HG03045 (cell line): ENCODE data around the gene DIAPH3.

Experiments
- ATAC-seq: cut with Tn5 transposase; IDR thresholded peaks from one replicate; pipeline ENCODE4 v1.9.1; 2021; ENCODE audit warnings: mild to moderate bottlenecking, moderate library complexity; ENCODE audit not compliant: unreplicated experiment

The DIAPH3 gene

DNA sequence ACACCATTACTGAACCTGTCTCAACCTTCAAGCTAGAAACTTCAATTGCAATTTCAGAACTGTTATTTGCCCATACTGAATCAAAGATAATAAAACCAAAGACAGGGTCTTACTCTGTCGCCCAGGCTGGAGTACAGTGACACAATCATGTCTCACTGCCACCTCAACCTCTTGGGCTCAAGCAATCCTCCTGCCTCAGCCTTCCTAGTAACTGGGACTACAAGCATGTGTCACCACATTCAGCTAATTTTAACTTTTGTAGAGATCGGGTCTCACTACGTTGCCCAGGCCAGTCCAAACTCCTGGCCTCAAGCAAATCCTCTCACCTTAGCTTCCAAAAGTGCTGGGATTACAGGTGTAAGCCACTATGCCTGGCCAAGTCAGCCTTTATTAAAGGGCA, 143.4 kb downstream of the DIAPH3 start:
- ATAC-seq = no peak

DNA sequence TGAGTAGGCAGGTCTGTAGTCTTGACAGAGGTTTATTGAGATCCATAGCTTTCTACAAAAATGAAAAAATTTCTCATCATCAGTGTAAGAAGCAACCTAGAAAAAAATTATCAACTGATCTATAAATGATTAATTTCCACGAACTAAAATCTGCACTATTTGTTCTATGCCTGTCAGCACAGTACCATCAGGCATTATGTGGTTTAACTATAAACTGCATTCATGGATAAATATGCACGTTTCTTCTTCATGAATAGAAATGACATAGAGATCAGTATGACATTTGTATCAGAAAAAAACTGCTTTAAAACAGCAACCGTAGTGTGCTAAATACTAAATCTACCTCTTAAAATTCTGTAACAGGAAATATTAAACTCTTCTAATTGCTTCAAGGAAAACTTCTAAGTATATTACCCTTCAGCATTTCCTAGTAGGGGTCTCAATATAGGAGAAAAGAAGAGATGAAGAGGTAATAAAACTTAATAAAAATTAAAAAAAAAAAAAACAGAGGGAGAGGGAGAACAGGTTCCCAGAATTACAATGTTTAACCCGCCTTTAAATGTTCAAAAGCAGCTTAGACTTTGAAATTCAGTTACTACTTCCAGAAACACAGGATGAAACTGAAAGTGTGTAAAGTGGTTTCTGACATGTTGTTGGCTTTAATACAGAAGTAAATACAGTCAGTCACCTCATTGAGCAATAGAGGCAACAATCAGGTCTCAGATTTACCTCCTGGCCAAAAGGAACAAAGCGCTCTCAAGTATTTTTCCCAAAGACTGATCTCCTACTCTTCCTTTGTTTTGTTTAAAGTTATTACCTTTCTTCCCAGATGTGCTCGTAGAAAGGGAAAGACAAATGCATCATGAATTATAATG, 144.4 kb downstream of the DIAPH3 start:
- peak; percentile 80 for ATAC-seq

DNA sequence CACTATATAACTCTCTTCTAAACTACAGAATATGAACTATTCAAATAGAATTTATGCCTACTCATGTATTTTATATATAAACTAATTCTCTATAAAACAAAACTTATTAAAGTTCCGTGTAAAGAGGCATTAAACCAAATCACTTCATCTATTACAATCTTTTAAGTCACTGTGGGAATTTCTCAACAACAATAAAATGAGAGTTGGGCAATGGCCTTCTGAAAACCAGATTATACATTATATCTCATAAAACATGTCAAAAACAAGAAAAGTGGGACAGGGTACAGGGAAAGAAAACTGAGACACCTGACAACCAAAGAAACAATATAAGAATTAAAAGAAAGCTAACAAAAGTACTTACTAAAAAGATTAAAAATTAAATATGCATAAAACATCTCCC, 145.2 kb downstream of the DIAPH3 start:
- no peak for ATAC-seq

DNA sequence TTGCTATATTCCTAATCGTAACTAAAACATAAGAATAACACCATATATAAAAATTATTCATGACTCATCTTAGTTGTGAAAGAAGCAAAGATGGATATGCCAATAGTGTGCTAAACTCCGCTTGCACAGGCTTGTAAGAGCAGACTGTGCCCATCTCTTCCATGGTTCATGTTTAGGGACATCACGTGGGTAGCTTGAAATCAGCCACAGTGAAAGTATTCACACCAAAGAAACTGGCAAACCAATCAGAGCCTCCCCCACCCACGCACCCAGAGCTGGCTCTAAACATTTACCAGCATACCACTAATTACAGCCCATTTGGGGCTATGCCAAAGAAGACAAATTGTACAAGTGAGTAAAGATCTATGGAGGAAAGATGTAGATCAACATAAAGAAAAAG, 147.5 kb downstream of the DIAPH3 start:
- ATAC-seq = no peak

DNA sequence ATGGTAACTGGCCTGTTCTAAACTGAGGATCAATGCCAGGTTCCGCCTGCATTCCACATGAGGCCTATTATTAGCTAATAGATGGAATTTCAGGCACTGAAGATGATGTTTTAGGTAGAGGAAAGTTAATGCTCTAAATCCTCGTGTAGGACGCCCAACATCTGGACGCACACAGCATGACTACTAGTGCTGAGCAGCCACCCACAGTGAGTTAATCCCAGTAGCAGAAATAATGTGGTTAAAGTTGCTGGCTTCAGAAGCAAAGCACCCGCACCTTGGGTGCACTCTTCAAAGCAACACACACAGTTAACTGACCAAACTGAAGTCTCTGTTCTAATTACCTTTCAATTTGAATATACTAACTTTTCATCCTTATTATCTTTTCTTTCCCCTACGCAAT, 150.6 kb downstream of the DIAPH3 start:
- no peak for ATAC-seq

DNA sequence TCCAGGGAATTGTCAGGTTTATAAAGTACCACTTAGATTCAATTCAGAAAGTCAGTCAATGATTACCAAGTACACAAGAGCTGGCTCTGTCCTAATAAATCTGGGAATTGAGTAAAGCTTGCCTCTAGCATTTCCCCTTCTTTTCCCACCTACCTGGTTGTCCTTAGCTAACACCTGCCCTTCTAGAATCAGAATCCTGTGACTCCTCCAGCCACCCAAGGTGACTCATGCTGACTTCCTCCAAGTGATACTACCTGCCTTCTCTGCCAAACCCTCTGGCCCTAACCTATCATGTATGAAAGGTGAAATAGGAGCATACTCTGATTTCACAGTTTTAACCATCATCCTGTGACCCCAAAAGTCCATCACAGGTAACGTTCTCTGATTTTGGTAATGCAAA, 151.2 kb downstream of the DIAPH3 start:
- no peak for ATAC-seq

DNA sequence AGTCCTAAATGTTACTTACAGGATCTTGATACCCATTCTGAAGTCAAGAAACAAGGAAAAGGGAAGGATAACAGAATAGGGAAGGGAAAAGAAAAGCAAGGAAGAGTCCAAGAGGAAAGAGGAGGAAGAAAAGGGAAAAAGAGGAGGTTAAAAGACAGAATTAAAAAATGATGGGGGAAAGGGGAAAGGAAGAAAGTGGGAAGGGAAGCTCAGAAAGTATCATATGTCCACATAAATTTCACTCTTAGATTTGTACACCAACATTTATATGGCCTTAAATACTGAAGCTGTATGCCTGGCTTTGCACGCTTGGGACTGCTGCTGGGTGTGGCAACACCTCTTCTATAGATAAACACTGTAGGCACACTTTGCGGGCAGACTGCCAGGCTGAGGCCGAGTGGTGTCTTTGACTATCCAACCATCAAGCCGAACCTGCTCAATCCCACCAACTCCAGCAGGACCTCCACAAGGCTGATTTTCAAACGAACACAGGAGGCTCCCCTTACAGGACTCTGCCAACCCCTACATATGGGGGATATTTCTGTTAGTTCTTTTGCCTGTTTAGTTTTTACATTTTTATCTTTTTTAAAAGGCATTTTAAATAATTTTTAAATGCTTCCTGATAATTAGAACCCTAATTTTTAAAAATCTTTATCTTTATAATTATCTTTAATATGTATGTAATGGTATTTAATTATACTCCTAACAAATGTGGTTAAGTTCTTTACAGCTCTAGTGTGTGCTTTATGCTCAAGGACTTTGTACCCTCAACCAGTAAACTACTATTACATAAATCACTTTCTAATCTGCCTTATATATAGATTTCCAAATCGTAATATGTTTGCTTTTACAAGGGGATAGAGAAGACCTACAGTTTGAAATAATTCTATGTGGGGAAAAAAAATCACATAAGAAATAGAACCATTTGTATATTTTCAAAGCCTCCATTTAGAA, 154.2 kb downstream of the DIAPH3 start:
- ATAC-seq = no peak

DNA sequence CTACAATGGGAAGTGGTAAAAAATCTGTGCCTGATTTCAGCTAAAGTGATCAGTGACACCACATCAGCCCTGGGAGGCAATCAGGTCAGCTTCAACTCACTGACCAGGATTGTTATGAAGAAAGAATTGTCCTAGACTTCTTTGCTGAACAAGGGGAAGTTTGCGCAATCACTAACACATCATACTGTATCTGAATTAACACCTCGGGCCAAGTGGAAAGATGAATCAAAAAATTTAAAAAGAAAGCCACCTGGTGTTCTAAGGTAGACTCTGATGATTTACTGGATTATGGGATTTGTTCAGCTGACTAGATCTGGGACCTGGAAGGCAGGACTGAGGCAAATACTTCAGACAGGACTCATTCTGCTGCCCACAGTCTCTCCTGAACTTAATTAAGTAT, 161.8 kb downstream of the DIAPH3 start:
- ATAC-seq = no peak

DNA sequence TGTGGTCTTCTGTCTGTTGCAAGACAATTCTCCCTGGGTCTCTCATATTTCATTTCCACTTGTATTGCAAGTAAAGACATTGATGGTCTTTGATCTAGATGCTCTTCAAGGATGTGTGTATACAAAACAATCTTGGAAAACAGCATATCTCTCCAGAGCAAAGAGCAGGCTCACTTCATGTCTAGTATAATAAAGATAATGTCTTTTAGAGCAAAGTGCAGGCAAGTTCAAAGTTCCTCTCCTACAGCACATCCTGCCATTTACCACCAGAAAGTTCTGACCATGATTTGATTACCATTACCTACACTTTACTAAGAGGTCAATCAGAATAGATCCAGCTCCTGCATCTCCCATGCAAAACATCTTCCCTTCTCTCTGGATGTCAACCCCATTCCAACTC, 162.8 kb downstream of the DIAPH3 start:
- ATAC-seq = no peak

DNA sequence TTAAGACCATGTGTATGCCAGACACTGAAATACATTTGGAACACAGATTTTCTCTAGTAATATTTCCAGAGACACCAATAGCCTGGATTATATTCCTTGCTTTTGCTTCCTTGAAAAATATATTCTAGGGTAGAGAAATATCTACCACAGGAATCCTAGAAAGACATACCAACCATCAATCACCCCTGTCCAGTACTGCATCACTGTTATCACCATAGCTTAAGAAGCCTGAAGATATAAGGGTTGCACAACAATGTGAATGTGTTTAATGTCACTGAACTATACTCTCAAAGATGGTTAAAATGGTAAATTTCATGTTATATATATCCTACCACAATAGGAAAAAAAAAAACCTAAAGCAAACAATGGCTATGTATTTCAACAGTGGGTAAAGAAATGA, 163.6 kb downstream of the DIAPH3 start:
- no peak for ATAC-seq

DNA sequence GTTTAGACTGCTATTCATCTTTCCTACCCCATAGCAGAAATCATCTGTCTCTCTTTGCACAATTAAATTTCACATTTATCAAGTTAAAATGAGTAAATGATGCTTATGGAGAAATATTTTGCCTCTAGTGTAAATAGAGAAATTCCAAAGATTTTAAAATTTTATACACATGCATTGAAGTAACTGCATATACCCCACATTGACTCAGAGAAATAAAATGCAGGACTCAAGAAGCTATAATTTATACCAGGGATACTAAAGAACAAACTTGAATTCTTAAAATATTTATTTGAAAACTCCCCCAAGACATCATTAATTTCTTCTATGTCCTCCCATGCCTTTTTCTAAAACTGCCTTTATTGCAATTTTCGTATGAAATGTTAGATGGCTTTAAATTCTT, 165.8 kb downstream of the DIAPH3 start:
- no peak for ATAC-seq

DNA sequence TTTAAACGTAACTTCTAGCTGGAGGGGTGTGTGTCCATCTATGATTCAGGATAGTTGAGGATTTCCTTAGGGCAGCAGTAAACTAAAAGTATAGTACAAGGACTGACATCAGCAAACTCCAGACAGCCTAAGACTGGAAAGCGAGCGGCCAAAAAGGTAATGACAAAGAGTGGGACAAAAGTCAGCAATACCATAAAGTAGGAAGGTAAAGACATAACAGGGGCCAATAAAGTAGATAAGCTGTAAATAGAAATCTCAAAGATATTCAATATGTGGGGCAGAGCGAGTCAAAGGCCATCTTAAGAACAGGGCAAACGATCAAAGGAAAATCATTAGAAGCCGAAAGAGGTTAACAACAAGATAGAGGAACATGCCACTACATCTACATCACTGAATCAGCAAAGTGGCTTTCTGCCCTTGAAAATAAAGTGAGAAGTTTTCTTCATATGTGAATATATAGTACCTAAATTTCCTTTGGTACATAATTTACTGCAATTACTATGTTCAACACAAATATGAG, 167.2 kb downstream of the DIAPH3 start:
- ATAC-seq = no peak

DNA sequence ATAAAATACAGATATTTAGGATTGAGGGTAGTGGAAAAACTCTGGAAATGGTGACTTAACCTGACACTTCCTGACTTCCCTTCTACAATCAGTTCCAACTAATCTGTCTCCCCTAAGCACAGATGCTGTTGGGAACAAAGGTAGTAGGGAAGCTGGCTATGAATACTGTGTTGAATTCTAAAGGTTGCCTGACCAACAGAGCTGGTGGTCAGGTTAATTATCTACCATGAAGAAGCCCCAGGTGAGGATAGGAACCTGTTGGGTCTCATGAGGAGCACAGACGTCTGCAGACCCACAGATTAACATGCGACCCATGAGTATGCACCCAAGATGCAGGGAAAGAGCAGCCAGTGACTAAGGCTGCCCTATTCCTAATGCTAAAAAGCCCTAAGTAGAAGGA, 172.3 kb downstream of the DIAPH3 start:
- ATAC-seq = no peak

DNA sequence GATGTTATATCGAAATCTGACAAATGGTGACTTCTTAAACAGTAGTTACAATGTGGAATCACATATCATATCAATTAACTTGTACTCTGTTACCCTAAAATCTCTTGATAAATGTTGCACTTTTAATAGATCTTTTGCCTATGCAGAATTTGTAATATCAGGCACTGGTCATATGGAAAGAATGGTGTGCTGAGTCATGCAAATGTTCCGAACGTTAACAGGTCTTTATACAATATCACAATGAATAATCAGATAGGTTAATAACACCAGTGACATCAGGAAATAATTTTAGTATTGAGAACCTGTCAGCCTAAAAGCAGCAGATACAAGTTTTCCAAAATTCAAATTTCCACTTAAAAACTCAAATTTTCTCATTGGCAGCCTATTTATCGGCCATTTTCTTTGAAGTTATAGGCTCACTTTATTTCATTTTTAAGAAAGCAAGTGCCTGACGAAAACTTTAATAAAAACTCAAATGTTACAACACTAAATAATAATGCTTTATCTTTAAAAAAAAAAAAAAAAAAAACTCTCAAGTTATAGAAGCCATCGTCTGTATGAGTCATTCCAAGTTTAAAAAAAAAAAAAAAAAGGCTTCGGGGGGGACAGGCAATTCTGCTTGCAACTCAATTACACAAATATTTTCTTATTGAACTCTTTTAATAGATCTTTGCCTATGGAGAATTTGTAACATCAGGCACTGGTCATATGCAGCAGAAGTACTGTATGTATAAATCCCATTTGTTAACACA, 180.9 kb downstream of the DIAPH3 start:
- no peak for ATAC-seq

DNA sequence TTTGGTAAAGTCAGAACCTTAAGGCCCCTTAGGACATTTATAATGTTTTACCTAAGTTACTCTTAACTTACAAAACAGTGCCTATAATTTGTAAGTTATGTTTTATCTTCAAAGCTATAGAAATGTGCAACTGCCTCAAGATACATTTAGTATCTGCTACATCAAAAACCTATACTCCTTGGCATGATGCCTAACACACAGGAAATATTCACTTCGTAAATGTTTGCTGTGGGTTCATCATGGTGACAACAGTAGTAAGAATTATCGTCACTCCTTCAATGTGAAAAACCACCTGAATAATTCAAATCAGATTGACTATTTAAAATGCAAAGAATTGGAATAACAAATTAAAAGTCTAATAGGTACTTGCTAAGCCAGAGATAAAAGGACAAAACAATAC, 184.1 kb downstream of the DIAPH3 start:
- ATAC-seq = no peak

DNA sequence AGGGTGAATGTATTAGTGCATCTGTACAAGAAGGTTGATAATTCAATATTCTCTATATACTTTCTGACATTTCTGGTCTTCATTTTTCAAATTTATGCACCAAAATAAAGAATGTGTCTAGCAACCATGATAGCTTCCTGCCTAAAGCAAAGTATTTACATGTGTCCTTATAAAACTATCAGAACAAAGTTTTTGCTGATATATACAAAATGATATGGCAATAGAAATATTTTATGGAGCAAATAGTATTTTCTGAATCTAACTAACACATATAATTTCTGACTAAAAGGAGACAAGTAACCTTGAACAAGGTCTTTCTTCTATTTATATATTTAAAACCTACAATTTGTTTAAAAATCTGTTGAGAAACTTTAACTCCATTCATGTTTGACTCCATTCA, 184.9 kb downstream of the DIAPH3 start:
- ATAC-seq = no peak

DNA sequence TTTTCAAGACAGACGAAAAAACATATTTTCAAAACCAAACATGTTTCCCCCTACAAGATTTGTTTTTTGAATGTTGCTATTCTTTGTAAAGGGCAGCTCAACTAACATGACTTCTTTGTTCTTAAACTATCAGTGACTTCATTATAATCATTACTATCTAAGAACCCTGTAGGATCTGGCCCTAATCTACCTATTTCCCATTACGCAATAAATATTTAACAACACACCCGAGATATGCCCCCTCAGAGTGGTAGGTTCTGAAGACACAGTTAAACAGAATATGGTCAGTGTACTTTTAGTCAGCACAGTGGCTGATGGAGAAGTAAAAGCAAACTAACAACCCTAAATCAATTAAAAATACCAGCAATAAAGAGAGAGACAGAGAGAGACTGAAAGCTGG, 186.9 kb downstream of the DIAPH3 start:
- no peak for ATAC-seq

DNA sequence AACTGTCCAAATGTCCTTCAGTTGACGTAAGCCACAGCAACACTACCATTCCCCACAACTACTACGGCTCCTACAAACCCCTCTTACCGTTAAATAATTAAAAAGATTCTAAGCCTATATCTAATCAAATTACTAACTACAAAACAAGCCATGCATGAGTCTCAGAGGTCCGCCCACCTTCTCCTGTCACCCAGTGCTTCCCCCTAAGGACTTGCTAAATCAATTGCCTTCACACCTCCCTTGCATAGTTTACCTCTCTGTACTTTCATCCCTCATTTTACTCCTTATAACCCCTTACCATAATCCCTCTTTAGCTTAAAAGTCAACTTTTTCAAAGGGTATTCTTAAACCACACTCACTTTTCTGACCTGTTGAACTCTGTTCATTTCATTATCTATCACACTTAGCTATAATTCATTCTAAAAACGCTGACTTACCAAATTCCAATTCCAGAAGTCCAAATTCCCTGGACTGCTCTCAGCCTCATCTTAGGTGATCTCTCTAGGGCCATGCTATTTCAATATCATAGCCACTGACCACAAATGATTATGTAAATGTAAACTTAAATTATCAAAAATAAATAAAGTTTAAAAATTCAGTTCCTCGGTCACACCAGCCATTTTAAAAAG, 187.8 kb downstream of the DIAPH3 start:
- no peak for ATAC-seq

DNA sequence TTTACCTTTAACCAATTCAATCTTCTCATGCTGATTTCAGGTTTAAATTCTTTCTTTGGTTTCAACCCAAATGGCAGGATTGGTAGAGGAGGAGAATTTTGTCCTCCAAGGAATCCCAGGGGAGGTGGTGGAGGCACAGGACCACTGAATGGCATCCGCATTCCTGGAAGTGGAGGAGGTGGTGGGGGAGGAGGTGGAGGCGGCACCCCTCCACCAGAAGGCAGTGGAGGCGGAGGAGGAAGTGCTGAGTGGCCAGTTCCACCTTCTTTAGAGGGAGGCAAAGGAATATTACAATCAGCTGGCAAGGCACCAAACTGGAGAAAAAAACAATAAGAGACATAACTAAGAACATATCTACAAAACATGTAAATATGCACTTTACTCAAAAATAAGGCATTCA, 192.9 kb downstream of the DIAPH3 start:
- ATAC-seq = no peak

DNA sequence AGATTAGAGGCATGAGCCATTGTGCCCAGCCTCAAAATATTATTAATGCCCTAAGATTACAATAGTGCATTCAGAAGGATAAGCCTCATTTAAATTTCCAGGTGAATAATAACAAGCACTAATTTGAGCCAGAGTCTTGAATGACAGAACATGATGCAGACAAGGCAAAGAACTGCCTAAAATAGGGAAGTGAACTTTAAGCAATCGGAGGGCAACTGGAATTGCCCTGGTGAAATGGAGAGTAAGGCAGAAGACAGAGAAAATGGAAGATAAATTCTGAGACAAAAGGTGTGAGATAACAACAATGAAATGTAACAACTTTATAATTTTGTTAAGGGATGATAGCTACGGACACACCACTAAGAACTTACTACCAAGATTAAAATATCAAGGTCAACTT, 199.9 kb downstream of the DIAPH3 start:
- ATAC-seq = no peak

DNA sequence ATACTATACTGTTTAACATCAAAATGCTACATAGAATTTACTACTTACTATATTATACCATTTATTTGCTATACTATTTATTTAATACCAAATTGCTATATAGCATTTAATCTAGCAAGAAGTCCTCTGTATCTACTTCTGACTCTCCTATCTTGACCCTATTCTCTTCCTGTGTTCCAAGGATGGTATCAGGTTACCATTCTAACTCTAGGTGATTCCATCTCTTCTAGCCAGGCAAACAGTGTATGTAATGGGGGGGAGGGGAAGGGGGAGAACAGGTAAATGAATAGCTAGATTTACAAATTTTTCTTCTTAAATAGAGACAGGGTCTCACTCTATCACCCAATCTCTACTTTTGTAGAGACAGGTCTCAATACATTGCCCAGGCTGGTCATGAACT, 200.3 kb downstream of the DIAPH3 start:
- no peak for ATAC-seq
